Measurements from ENCODE around the gene STAG1. TPM values are rescaled to one million over a fixed set of nuclear protein-coding genes. Genes with fewer than 3 reads are reported as not detected.

The STAG1 gene
- total and polyA plus RNA-seq, 2 donors (not counting 1 experiment from before 2014, with no cell fraction given) = 23.2 to 38.6 TPM

DNA sequence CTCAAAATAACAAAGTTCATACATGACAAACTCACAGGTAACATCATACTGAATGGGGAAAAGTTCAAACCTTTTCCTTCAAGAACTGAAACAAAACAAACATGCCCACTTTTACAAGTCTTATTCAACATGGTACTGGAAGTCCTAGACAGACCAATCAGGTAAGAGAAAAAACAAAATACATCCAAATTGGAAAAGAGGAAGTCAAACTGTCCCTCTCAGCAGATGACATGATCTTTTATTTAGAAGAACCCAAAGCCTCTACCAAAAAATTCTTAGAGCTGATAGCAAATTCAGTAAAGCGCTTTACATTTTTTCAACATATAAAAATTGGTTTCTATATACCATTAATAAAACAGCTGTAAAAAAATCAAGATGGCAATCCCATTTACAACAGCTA is 219.4 kb downstream of the STAG1 start:
- H3K9me3 ChIP-seq (ENCODE audit: control insufficient read depth, insufficient read depth, low read depth, low read length) = no peaks in the 10 kb centered on the region
- H3K4me2 ChIP-seq (ENCODE audit: extremely low read depth, insufficient read depth, low read length) = no peak overlapping the region
- no peak overlapping the region for H3K4me3 ChIP-seq (replicated peaks in 1 of 4; ENCODE audit: control extremely low read depth in 1 of 4, insufficient read depth in 1 of 4, low read depth in 3 of 4, low read length in 4 of 4)
- H3K4me1 ChIP-seq (ENCODE audit: control insufficient read depth, extremely low read depth, insufficient read depth, low read length) = no peaks in the 10 kb centered on the region
- H3K27me3 ChIP-seq (ENCODE audit: control insufficient read depth, insufficient read depth, low read length) = no peaks in the 10 kb centered on the region
- no peaks in the 10 kb centered on the region for H3K36me3 ChIP-seq (ENCODE audit: control insufficient read depth, insufficient read depth, low read length)
- DNase-seq (ENCODE audit: low read depth in 2 of 2) = no peak
- TF ChIP-seq EZH2 (IDR thresholded peaks at IDR 0.05; ENCODE audit: low read length, missing control alignments) = no peak
- TF ChIP-seq, protein P1, sequence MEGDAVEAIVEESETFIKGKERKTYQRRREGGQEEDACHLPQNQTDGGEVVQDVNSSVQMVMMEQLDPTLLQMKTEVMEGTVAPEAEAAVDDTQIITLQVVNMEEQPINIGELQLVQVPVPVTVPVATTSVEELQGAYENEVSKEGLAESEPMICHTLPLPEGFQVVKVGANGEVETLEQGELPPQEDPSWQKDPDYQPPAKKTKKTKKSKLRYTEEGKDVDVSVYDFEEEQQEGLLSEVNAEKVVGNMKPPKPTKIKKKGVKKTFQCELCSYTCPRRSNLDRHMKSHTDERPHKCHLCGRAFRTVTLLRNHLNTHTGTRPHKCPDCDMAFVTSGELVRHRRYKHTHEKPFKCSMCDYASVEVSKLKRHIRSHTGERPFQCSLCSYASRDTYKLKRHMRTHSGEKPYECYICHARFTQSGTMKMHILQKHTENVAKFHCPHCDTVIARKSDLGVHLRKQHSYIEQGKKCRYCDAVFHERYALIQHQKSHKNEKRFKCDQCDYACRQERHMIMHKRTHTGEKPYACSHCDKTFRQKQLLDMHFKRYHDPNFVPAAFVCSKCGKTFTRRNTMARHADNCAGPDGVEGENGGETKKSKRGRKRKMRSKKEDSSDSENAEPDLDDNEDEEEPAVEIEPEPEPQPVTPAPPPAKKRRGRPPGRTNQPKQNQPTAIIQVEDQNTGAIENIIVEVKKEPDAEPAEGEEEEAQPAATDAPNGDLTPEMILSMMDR (conservative IDR thresholded peaks at IDR 0.05 in 1 of 2, IDR thresholded peaks at IDR 0.05 in 1 of 2; ENCODE audit: low read depth in 1 of 2, low read length in 2 of 2) = no peak
- no peak overlapping the region for H3K27ac ChIP-seq (ENCODE audit: insufficient read depth, low read length)
- no peaks in the 10 kb centered on the region for H3K79me2 ChIP-seq (ENCODE audit: control insufficient read depth, insufficient read depth, low read length)
- no peaks in the 10 kb centered on the region for H4K20me1 ChIP-seq (ENCODE audit: control insufficient read depth, extremely low read depth, insufficient read depth, low read length)
- H3K9ac ChIP-seq (ENCODE audit: insufficient read depth, low read length) = no peak overlapping the region
- H2AFZ ChIP-seq (ENCODE audit: low read length) = no peak overlapping the region

DNA sequence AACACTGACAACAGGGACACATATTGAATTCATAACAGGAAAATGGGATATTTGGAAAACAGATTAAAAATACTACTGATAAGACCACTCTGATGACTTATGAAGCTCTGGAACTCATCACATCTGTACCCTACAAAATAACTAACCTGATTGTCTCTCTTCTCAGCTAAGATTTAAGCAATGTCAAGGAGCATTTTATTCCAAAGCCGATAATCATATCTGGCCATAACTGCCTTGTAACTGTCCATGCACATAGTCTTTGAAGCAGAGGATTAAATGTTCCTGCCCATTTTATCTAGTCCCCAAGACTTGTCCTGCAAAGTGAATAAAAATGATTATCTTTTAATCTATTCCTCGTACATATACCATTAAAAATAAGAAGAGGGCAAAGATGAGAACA is 234.1 kb downstream of the STAG1 start:
- Histone ChIP-seq H3K4me1 (ENCODE audit: control insufficient read depth, extremely low read depth, insufficient read depth, low read length) (no peaks in the 10 kb centered on the region), H3K27me3 (ENCODE audit: control insufficient read depth, insufficient read depth, low read length) (no peaks in the 10 kb centered on the region), H3K36me3 (ENCODE audit: control insufficient read depth, insufficient read depth, low read length) (no peaks in the 10 kb centered on the region), H2AFZ (ENCODE audit: low read length) (no peak overlapping the region), H3K79me2 (ENCODE audit: control insufficient read depth, insufficient read depth, low read length) (no peaks in the 10 kb centered on the region), H3K9me3 (ENCODE audit: control insufficient read depth, insufficient read depth, low read depth, low read length) (no peaks in the 10 kb centered on the region), H3K27ac (ENCODE audit: insufficient read depth, low read length) (no peak overlapping the region), H3K4me3 (replicated peaks in 1 of 4; ENCODE audit: control extremely low read depth in 1 of 4, insufficient read depth in 1 of 4, low read depth in 3 of 4, low read length in 4 of 4) (no peak overlapping the region), H3K4me2 (ENCODE audit: extremely low read depth, insufficient read depth, low read length) (no peak overlapping the region), H3K9ac (ENCODE audit: insufficient read depth, low read length) (no peak overlapping the region), H4K20me1 (ENCODE audit: control insufficient read depth, extremely low read depth, insufficient read depth, low read length) (no peaks in the 10 kb centered on the region)
- TF ChIP-seq EZH2 (IDR thresholded peaks at IDR 0.05; ENCODE audit: low read length, missing control alignments) = no peak
- TF ChIP-seq, protein P1 (conservative IDR thresholded peaks at IDR 0.05 in 1 of 2, IDR thresholded peaks at IDR 0.05 in 1 of 2; ENCODE audit: low read depth in 1 of 2, low read length in 2 of 2) = no peak
- no peak for DNase-seq (ENCODE audit: low read depth in 2 of 2)

GRCh38 chr3:136516656-136517055 is 235.5 kb downstream of the STAG1 start:
- DNase-seq (ENCODE audit: low read depth in 2 of 2) = no peak
- Histone ChIP-seq H2AFZ (ENCODE audit: low read length) (no peak overlapping the region), H3K36me3 (ENCODE audit: control insufficient read depth, insufficient read depth, low read length) (no peaks in the 10 kb centered on the region), H3K4me3 (replicated peaks in 1 of 4; ENCODE audit: control extremely low read depth in 1 of 4, insufficient read depth in 1 of 4, low read depth in 3 of 4, low read length in 4 of 4) (no peak overlapping the region), H3K4me2 (ENCODE audit: extremely low read depth, insufficient read depth, low read length) (no peak overlapping the region), H3K79me2 (ENCODE audit: control insufficient read depth, insufficient read depth, low read length) (no peaks in the 10 kb centered on the region), H3K27me3 (ENCODE audit: control insufficient read depth, insufficient read depth, low read length) (no peaks in the 10 kb centered on the region), H3K4me1 (ENCODE audit: control insufficient read depth, extremely low read depth, insufficient read depth, low read length) (peaks cover 3% of the 10 kb centered on the region), H4K20me1 (ENCODE audit: control insufficient read depth, extremely low read depth, insufficient read depth, low read length) (no peaks in the 10 kb centered on the region), H3K27ac (ENCODE audit: insufficient read depth, low read length) (no peak overlapping the region), H3K9ac (ENCODE audit: insufficient read depth, low read length) (no peak overlapping the region), H3K9me3 (ENCODE audit: control insufficient read depth, insufficient read depth, low read depth, low read length) (no peaks in the 10 kb centered on the region)
- TF ChIP-seq, protein P1 (conservative IDR thresholded peaks at IDR 0.05 in 1 of 2, IDR thresholded peaks at IDR 0.05 in 1 of 2; ENCODE audit: low read depth in 1 of 2, low read length in 2 of 2) = no peak
- TF ChIP-seq EZH2 (IDR thresholded peaks at IDR 0.05; ENCODE audit: low read length, missing control alignments) = no peak

All from fibroblast of lung (primary cell).